NCI-H2196 (cell line): ENCODE data around the gene CLEC19A.

Source experiments
- DNase-seq: peaks from one replicate; lab custom pipeline; 2025; ENCODE audit not compliant: unreplicated experiment; lab: John Stamatoyannopoulos, UW

Gene CLEC19A

GRCh38 chr16:19284207-19284606, 1.3 kb upstream of the CLEC19A start:
- peak; percentile 89 for DNase-seq

GRCh38 chr16:19286827-19287226, 1.3 kb downstream of the CLEC19A start:
- DNase-seq: no peak

- no peak for DNase-seq
Observed at GRCh38 chr16:19287241-19287640, 1.7 kb downstream of the CLEC19A start.

GRCh38 chr16:19288872-19289799, 3.6 kb downstream of the CLEC19A start:
- no peak for DNase-seq

- DNase-seq: no peak
Observed at GRCh38 chr16:19289811-19290485, 4.4 kb downstream of the CLEC19A start.

- no peak for DNase-seq
Observed at GRCh38 chr16:19290860-19291259, 5.3 kb downstream of the CLEC19A start.

GRCh38 chr16:19291475-19291874, 5.9 kb downstream of the CLEC19A start:
- DNase-seq: peak; percentile 22

- no peak for DNase-seq
Observed at GRCh38 chr16:19292186-19292585, 6.7 kb downstream of the CLEC19A start.

GRCh38 chr16:19294156-19294649, 8.7 kb downstream of the CLEC19A start:
- DNase-seq: peak; percentile 23

- no peak for DNase-seq
Observed at GRCh38 chr16:19295393-19295792, 9.9 kb downstream of the CLEC19A start.

GRCh38 chr16:19297454-19297853, 11.9 kb downstream of the CLEC19A start:
- DNase-seq: no peak

- DNase-seq: no peak
Observed at GRCh38 chr16:19299565-19299964, 14.0 kb downstream of the CLEC19A start.

- DNase-seq: no peak
Observed at GRCh38 chr16:19301931-19302330, 16.4 kb downstream of the CLEC19A start.

GRCh38 chr16:19304750-19305149, 19.2 kb downstream of the CLEC19A start:
- no peak for DNase-seq

GRCh38 chr16:19305443-19305842, 19.9 kb downstream of the CLEC19A start:
- DNase-seq: no peak

- no peak for DNase-seq
Observed at GRCh38 chr16:19307587-19308241, 22.2 kb downstream of the CLEC19A start.

- no peak for DNase-seq
Observed at GRCh38 chr16:19308392-19308791, 22.9 kb downstream of the CLEC19A start.

GRCh38 chr16:19309178-19309577, 23.6 kb downstream of the CLEC19A start:
- no peak for DNase-seq

- DNase-seq: no peak
Observed at GRCh38 chr16:19314718-19315425, 29.3 kb downstream of the CLEC19A start.

- no peak for DNase-seq
Observed at GRCh38 chr16:19315889-19316433, 30.4 kb downstream of the CLEC19A start.

- no peak for DNase-seq
Observed at GRCh38 chr16:19316846-19317245, 31.3 kb downstream of the CLEC19A start.
